NK-92 (cell line): ENCODE results near the gene ADAMTS2.

Source experiments
- DNase-seq: peaks from one replicate; lab custom pipeline; 2025; ENCODE audit not compliant: unreplicated experiment; lab: John Stamatoyannopoulos, UW

The ADAMTS2 gene

GRCh38 chr5:179312557-179313235 lies 32.6 kb downstream of the ADAMTS2 start:
- no peak for DNase-seq

- no peak for DNase-seq
Observed at GRCh38 chr5:179311581-179311980, 33.7 kb downstream of the ADAMTS2 start.

GRCh38 chr5:179311091-179311470 lies 34.2 kb downstream of the ADAMTS2 start:
- DNase-seq: no peak

- no peak for DNase-seq
Observed at GRCh38 chr5:179310439-179311090, 34.7 kb downstream of the ADAMTS2 start.

- no peak for DNase-seq
Observed at GRCh38 chr5:179309751-179310320, 35.4 kb downstream of the ADAMTS2 start.

GRCh38 chr5:179309383-179309670 lies 35.9 kb downstream of the ADAMTS2 start:
- DNase-seq: no peak

GRCh38 chr5:179308563-179309382 lies 36.5 kb downstream of the ADAMTS2 start:
- DNase-seq: no peak

- DNase-seq: no peak
Observed at GRCh38 chr5:179307931-179308471, 37.3 kb downstream of the ADAMTS2 start.

- no peak for DNase-seq
Observed at GRCh38 chr5:179307013-179307800, 38.1 kb downstream of the ADAMTS2 start.

GRCh38 chr5:179306191-179307012 lies 38.9 kb downstream of the ADAMTS2 start:
- DNase-seq: no peak

- no peak for DNase-seq
Observed at GRCh38 chr5:179304871-179305270, 40.4 kb downstream of the ADAMTS2 start.

- DNase-seq: no peak
Observed at GRCh38 chr5:179304466-179304865, 40.8 kb downstream of the ADAMTS2 start.

GRCh38 chr5:179303451-179304200 lies 41.6 kb downstream of the ADAMTS2 start:
- no peak for DNase-seq

GRCh38 chr5:179302499-179303185 lies 42.6 kb downstream of the ADAMTS2 start:
- no peak for DNase-seq

- DNase-seq: no peak
Observed at GRCh38 chr5:179301796-179302195, 43.5 kb downstream of the ADAMTS2 start.

GRCh38 chr5:179301376-179301775 lies 43.9 kb downstream of the ADAMTS2 start:
- DNase-seq: no peak

GRCh38 chr5:179300581-179301180 lies 44.6 kb downstream of the ADAMTS2 start:
- no peak for DNase-seq
